Erythroblast (primary cell): ENCODE results near the gene NYAP2.

ENCODE experiments used
- GATA1 ChIP-seq: IDR thresholded peaks from 2 replicates; pipeline ENCODE4 v1.6.1; 2011; ENCODE audit warnings: low read depth, mild to moderate bottlenecking, control low read depth, low read length, moderate library complexity
- POLR2A ChIP-seq: IDR thresholded peaks from 2 replicates; pipeline ENCODE4 v1.6.1; 2011; ENCODE audit warnings: mild to moderate bottlenecking, low read length

GRCh38 chr2:225488743-225489142 is 89.2 kb downstream of the NYAP2 start:
- no peak for TF ChIP-seq POLR2A
- no peak for TF ChIP-seq GATA1
